ENCODE measurements around the gene CHRND. TPM values are rescaled to one million over a fixed set of nuclear protein-coding genes. Genes with fewer than 3 reads are reported as not detected.

Gene CHRND
- total and polyA plus RNA-seq, 4 donors, result not detected

DNA sequence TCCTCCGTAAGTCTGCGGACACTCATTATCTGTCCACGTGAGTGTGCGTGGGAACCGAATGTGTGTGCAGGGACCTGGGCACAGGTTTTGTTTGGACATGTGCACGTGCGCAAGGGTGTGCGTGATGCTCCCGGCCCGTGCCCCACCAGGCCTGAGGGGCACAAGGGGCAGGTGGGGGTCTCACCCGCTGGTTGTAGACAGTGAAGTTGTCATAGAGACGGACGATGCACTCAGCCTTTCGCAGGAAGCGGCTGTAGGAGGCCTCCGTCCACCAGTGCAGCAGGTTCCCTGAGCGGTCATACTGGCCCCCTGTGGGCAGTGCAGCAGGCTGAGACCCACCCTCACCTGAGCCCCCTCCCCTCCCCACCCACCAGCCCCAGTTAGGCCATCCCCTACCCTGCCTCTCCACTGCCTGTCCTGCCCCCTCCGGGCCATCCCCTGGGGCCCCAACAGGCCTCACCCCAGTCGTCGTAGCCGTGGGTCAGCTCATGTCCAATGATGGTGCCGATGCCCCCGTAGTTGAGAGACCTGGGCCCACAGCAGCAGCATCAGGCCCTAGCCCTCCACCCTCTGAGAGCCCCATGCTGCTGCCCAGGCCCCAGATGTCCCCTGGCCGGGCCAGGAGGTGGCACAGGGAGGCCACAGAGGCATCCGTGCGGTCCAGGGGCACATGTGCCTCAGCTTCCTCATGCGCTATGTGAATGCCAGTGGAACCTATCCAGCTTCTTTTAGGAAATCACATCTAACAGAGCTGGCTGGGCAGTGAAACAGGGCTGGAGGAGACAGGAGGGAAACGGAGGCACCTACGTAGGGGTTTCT is 44.4 kb upstream of the CHRND start:
- WGBS, result 91% methylated on average over 29 of the region's 29 CpGs
- no peak overlapping the region for H3K4me3 ChIP-seq (ENCODE audit: low read depth in 1 of 3, low read length in 3 of 3)
- peaks cover 0 to 14% (median 4%) of the 10 kb centered on the region in 4 donors for H3K4me1 ChIP-seq (ENCODE audit: control insufficient read depth in 4 of 4, insufficient read depth in 4 of 4, low read length in 3 of 4)
- DNase-seq (ENCODE audit: low spot score), result no peak
- no peak overlapping the region for H3K27ac ChIP-seq (ENCODE audit: low read depth in 1 of 2, low read length in 2 of 2)
- H3K36me3 ChIP-seq (ENCODE audit: control insufficient read depth in 4 of 4, insufficient read depth in 3 of 4, low read depth in 1 of 4, low read length in 3 of 4), result no peaks in the 10 kb centered on the region
- peaks cover 2 to 6% (median 3%) of the 10 kb centered on the region in 4 donors for H3K27me3 ChIP-seq (ENCODE audit: control insufficient read depth in 4 of 4, insufficient read depth in 4 of 4, low read length in 3 of 4)
- H3K9me3 ChIP-seq (ENCODE audit: control insufficient read depth in 4 of 4, low read length in 3 of 4), result no peaks in the 10 kb centered on the region
- TF ChIP-seq, protein P1, sequence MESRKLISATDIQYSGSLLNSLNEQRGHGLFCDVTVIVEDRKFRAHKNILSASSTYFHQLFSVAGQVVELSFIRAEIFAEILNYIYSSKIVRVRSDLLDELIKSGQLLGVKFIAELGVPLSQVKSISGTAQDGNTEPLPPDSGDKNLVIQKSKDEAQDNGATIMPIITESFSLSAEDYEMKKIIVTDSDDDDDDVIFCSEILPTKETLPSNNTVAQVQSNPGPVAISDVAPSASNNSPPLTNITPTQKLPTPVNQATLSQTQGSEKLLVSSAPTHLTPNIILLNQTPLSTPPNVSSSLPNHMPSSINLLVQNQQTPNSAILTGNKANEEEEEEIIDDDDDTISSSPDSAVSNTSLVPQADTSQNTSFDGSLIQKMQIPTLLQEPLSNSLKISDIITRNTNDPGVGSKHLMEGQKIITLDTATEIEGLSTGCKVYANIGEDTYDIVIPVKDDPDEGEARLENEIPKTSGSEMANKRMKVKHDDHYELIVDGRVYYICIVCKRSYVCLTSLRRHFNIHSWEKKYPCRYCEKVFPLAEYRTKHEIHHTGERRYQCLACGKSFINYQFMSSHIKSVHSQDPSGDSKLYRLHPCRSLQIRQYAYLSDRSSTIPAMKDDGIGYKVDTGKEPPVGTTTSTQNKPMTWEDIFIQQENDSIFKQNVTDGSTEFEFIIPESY (IDR thresholded peaks at IDR 0.05), result no peak
- TF ChIP-seq, protein P2, sequence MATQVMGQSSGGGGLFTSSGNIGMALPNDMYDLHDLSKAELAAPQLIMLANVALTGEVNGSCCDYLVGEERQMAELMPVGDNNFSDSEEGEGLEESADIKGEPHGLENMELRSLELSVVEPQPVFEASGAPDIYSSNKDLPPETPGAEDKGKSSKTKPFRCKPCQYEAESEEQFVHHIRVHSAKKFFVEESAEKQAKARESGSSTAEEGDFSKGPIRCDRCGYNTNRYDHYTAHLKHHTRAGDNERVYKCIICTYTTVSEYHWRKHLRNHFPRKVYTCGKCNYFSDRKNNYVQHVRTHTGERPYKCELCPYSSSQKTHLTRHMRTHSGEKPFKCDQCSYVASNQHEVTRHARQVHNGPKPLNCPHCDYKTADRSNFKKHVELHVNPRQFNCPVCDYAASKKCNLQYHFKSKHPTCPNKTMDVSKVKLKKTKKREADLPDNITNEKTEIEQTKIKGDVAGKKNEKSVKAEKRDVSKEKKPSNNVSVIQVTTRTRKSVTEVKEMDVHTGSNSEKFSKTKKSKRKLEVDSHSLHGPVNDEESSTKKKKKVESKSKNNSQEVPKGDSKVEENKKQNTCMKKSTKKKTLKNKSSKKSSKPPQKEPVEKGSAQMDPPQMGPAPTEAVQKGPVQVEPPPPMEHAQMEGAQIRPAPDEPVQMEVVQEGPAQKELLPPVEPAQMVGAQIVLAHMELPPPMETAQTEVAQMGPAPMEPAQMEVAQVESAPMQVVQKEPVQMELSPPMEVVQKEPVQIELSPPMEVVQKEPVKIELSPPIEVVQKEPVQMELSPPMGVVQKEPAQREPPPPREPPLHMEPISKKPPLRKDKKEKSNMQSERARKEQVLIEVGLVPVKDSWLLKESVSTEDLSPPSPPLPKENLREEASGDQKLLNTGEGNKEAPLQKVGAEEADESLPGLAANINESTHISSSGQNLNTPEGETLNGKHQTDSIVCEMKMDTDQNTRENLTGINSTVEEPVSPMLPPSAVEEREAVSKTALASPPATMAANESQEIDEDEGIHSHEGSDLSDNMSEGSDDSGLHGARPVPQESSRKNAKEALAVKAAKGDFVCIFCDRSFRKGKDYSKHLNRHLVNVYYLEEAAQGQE (IDR thresholded peaks at IDR 0.05), result no peak
- TF ChIP-seq, protein P3, sequence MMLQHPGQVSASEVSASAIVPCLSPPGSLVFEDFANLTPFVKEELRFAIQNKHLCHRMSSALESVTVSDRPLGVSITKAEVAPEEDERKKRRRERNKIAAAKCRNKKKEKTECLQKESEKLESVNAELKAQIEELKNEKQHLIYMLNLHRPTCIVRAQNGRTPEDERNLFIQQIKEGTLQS (IDR thresholded peaks at IDR 0.05), result no peak
- TF ChIP-seq RXRA (IDR thresholded peaks at IDR 0.05), result no peak
- TF ChIP-seq HNF4A (conservative IDR thresholded peaks at IDR 0.05), result no peak
- TF ChIP-seq YY1 (IDR thresholded peaks at IDR 0.05), result no peak
- no peak for TF ChIP-seq RAD21 (IDR thresholded peaks at IDR 0.05)
- no peak for TF ChIP-seq SP1 (IDR thresholded peaks at IDR 0.05)
- TF ChIP-seq HNF4G (IDR thresholded peaks at IDR 0.05), result no peak
- TF ChIP-seq GABPA (IDR thresholded peaks at IDR 0.05 in 1 of 2, conservative IDR thresholded peaks at IDR 0.05 in 1 of 2), result no peak
- TF ChIP-seq, protein P4, sequence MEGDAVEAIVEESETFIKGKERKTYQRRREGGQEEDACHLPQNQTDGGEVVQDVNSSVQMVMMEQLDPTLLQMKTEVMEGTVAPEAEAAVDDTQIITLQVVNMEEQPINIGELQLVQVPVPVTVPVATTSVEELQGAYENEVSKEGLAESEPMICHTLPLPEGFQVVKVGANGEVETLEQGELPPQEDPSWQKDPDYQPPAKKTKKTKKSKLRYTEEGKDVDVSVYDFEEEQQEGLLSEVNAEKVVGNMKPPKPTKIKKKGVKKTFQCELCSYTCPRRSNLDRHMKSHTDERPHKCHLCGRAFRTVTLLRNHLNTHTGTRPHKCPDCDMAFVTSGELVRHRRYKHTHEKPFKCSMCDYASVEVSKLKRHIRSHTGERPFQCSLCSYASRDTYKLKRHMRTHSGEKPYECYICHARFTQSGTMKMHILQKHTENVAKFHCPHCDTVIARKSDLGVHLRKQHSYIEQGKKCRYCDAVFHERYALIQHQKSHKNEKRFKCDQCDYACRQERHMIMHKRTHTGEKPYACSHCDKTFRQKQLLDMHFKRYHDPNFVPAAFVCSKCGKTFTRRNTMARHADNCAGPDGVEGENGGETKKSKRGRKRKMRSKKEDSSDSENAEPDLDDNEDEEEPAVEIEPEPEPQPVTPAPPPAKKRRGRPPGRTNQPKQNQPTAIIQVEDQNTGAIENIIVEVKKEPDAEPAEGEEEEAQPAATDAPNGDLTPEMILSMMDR (IDR thresholded peaks at IDR 0.05; ENCODE audit: low read depth, low read length, missing input control), result no peak
- TF ChIP-seq, protein P5, sequence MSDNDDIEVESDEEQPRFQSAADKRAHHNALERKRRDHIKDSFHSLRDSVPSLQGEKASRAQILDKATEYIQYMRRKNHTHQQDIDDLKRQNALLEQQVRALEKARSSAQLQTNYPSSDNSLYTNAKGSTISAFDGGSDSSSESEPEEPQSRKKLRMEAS (IDR thresholded peaks at IDR 0.05), result no peak
- no peak for TF ChIP-seq JUND (IDR thresholded peaks at IDR 0.05)
- no peak for TF ChIP-seq FOXA2 (IDR thresholded peaks at IDR 0.05)
- TF ChIP-seq TAF1 (conservative IDR thresholded peaks at IDR 0.05), result no peak
- TF ChIP-seq FOXA1 (IDR thresholded peaks at IDR 0.05), result no peak
- TF ChIP-seq EGR1 (IDR thresholded peaks at IDR 0.05; ENCODE audit: low read depth in 2 of 2), result no peak
- no peak for TF ChIP-seq NR2F2 (IDR thresholded peaks at IDR 0.05)
- no peak overlapping the region for H3K9ac ChIP-seq (ENCODE audit: low read depth in 1 of 2, low read length in 2 of 2)

Data from liver (tissue), 9 donors.